Mucosa of gallbladder (tissue), 1 donor: ENCODE measurements around the gene CACUL1. TPM values are rescaled to one million over a fixed set of nuclear protein-coding genes. Genes with fewer than 3 reads are reported as not detected.

ENCODE experiments used
- DNase-seq: peaks from one replicate; pipeline ENCODE4 v3.0.0-alpha.2; 2020; ENCODE audit warnings: low spot score
- total RNA-seq: library from RNA; stranded (reverse); gene quantifications from one replicate; pipeline ENCODE4 v1.2.1, GENCODE V29; 2021
- donor health status: DM: no; HTN: no; CAD: no.

The CACUL1 gene
- total RNA-seq, 1 donor from 2014 or later: 33.1 TPM

DNA sequence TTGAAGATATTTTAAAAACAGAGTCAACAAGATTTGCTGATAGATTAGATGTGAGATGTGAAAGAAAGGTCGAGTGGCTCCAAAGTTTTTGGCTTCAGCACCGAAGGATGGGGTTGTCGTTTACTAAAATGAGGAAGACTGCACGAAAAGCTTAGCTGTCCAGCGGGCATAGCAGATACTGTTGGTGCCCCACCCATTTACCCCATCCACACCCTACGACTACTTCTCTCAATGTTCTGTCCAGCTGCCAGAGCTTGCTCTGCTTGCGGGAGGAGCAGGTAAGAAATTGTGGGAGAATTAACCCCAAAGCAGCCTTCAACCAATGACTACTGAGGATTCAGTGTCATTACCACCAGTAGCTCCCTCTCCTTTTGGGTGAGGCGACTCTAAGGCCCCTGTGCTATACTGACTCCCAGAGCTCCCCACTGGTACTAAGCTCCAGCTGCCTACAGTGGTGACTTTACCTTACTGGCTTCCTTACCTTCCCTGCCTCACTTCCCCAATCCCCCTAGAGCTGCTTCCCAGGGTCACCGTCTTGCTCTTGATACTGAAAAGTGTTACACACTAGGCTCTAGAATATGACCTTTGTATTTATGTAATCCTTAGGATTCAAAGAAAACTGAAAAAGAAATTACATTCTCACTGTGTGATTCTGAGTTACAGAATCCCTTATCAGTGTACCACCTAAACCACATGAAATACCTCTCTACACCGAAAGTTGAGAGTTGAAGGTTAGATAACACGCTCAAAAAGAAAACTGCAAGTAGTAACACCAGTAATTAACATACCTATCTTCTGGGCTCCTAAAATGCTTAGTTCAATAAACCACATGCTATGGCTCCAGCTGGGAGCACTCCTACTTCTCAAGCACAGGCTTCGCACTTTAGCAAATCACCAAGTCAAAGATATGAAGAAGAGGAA is 22.3 kb downstream of the CACUL1 start:
- no peak for DNase-seq

DNA sequence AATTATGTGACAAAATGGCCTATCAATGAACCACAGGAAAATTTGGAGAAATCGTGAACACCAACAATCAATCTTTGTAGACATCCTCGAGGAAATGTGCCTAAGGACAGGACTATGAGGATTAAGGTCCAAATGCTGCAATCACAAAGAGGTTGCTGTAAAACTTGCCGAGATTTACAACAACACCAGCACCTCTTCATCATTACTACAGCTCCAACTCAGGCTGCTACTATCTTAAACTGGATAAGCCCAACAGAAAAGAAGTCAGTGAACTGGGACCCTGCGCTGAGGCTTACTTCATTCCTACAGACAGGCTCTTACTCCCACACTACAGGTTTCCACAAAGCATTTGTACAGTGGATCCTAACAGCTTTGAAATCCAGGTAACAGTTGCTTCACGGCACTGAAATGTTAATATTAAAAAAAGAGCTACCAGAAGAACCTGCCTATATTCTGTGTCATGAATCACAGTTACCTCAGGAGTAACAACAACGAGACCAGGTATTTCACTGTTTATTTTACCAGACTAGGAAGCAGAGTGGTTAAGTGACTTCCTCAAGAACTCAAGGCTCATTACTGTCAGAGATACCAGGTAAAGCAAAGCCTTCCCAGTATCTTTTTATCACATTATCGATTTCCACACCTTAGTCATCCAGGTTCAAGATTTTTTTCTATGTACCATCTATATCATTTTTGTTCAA is 23.9 kb downstream of the CACUL1 start:
- no peak for DNase-seq

DNA sequence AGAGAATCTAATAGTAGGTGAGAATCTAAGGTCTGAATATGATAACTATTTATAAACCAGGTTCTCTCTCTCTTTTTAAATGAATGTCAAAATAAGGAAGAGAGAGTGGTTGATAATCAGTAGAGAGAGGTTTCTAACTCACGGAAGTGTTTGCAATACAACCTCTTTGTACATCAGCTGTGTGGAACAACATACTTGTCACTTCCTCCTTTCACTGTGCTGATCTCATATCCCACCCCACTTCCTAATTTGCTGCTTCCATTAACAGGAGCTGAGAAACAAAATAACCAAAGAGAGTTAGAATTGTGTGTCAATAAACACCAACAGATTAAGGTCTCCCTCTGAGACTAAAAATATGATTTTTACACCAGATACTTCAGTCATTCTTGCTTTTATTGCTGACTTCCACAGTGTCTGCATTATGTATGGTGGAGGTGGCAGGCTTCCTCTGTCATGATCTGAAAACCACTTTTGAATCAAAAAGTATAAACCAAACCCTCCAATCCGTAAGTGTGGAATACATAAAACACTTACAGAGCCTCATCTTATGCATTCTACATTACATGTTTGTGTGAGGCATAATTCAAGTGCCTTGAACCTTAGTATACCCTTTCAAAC is 25.0 kb downstream of the CACUL1 start:
- DNase-seq: no peak

DNA sequence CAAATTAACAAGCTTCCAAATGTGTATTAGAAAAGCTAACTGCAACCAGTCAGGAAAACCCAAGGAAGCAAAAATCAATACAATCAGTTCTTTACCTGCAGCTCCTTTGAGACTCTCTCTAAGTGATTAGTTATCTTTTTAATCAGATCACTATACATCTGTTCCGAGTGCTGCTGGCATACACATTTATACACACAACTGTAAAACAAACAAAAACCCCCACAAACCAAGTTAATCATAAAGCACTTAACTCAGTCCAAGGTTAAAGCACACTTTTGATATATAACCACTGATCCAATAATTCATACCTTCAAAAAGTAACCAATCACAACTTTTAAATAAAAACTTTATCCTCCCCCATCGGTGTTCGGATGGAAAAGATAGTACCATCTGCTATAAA is 25.6 kb downstream of the CACUL1 start:
- no peak for DNase-seq

DNA sequence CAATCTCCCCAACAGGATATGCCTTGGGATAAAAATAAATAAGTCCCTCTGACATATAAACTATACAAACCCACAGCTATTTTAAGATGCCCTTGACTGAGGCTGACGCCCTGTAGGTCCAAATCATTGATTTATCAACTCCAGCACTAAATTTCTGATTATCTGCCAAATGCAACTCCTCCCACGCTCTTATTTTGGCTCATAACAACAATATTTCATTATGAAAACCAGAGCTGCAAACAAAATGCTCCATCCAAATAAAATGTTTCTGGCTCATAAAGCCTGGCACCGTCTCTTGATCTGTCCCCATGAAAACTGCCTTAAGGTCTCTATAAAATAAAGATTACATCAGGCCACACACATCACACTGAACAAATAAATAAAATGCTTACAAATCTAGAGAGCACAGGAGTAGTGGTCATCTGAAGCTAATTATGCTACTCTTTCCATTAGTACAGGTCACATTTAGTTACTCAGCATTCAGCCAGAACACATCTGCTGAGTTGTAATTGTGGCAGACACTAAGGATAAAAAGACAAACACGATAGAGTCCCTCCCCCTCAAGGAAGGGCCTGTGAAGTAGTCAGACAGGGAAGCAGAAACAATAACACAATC is 28.8 kb downstream of the CACUL1 start:
- no peak for DNase-seq

DNA sequence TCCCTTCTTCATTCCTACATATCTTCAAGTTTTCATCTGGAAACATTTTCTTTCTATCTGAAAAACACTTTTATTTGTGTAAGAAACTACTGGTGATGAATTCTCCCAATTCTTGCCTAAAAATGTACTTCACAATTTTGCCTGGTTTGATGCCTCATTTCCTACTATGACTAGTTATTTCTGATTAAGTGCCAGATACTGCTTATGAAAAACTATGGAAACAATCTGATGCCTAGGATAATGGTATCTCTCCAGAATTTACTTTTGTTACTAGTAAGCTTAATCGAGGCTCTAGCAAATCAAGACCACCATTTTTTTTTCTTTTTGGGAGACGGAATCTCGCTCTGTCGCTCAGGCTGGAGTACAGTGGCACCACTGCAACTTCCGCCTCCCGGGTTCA is 31.3 kb downstream of the CACUL1 start:
- no peak for DNase-seq

DNA sequence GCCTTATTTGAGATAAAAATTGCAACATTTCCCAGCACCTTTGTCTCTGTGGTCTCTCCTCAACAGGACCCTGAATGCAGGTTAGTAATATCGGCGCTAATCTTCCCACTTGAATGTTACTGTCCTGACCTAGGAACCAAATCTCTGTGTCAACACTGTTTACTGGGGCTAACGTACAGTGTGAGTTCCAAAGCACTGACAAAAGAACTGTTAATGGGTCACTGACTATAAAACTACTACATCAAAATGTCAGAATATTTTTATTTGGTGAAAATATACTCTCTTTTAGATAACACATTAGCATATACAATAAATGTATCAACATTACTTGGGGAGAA is 33.3 kb downstream of the CACUL1 start:
- DNase-seq: no peak

DNA sequence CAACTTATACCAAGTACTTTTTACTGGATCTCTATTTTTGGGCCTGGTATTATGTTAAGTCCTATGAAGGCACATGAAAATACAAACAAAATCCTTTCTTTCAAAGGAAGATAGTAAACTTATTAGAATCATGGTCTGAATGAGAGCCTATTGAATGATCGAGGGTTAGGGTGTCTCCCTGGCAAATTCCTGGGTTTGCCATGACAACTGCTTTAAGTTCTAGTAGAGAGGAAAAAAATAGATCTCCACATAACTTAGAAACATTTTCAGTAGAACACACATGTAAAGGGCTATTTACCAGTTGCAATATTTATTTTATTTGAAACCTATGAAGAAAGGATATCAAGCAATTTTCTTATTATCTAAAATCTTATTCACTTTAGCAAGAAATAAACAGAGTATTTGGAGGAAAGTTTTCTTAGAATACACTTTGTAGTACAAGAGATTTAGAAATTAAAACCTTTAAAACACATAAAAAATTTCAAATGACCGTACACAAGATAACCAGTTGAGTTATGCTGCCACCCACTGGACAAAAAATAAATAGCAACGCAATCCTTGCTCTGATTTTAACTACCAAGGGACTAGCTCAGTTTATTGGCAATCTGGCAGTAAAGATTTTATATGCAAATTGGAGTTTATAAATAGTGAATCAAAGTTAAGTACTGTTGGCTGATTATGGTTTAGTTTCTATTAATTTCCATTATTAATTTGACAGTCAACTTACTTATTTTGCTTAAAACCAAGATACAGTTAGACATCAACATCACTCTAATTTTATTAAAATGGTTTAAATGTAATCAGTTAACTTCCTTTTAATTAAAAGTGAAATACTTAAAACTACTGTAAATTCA is 33.9 kb downstream of the CACUL1 start:
- DNase-seq: peak; percentile 74

DNA sequence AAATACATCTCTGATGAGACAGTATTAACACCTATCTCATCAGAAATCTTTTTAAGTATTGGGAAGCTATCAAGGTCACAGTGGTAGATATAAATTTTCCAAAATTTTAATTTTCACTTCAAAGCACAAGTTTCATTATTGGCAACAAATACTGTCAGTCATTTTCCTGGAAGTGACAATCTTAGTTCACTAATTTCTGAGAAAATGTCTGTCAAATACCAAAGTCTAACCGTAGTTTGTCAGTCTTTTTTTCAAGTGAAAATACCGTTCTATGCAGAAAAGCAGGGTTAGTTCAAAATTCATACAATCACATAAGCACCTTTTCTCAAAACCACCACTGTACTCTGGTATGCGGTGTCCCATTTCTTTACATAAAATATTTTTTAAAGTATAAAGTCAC is 40.4 kb downstream of the CACUL1 start:
- no peak for DNase-seq

DNA sequence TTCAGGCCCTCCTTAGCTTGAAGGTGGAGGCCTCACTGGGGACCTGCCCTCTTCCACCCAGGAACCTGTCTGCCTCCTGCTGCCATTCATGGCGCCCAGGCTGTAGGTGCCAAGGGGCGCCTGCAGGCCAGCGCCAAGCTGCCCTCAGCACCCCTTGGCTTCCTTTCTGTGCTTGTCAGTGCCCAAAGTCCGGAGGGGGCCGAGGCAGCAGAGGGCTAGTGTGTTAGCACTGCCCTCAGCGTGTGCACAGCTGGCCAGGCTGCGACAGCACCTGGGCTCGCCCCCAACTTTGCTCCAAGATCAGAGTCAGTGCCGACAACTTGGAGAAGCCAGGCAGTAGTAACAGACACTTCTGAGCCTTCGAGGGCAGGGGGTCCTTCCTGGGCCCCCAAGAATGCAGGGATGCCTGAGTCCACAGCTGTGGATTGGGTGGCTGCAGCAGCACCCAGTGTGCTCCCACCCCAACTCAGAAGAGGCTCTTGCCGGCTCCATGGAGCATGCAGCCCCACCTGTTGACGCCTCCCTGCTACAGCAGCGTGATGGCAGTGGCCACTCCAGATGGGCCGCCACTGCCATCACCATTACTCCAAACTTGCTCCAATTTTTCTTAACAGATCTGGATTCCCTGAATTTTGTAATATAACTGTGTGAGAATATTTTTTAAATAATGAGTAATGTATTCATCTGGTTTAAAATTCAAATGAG is 41.7 kb downstream of the CACUL1 start:
- DNase-seq: no peak

DNA sequence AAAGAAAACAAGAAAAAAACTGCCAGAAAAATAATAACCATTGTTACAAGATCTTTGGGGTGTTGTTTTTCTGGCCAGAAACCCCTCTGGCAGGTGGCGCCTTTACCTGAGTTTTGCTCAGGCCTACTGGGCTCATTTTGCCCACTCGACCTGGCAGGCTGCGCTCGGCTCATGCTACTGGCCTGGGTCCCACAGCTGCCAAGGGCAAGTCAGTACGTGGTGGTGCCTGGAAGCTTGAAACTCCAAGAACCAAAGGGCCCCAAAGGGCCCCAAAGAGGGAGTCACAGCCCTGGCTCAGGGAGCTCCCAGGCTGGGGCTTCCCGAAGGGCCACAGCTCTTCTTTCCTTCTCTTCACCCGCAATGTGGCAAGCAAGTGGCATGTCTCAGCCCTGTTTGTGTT is 42.7 kb downstream of the CACUL1 start:
- no peak for DNase-seq

DNA sequence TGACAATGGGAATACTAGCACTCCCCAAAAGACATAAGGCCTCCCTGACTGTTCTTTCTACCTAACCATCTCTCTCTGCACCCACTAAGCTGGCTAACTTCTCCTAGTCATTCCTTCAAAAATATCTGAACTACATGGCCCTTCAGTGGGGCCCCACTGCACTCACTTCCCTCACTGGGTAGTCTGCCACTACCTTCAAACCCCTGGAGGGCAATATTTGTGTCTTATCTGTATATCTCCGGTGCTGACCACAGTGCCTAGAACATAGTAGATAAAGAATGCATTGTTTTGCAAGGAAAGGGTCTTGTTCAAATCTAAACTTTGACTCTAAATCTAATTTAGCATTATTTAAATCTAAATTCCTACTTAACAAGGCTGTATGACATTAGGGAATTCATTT is 44.3 kb downstream of the CACUL1 start:
- no peak for DNase-seq

DNA sequence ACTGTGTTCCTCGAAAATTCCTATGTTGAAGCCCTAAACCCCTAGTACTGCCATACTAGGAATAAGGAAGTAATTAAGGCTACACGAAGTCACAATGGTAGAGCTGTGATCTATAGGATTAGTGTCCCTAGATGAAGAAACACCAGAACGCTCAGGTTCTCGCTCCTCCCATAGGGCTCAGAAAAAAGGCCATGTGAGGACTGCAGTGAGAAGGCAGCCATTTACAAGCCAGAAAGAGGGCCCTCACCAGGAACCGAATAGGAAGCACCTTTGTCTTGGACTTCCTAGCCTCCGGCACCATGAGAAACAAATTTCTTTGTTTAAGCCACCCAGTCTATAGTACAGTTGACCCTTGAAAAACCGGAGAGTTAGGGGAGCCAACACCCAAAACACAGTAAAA is 46.2 kb downstream of the CACUL1 start:
- DNase-seq: no peak

DNA sequence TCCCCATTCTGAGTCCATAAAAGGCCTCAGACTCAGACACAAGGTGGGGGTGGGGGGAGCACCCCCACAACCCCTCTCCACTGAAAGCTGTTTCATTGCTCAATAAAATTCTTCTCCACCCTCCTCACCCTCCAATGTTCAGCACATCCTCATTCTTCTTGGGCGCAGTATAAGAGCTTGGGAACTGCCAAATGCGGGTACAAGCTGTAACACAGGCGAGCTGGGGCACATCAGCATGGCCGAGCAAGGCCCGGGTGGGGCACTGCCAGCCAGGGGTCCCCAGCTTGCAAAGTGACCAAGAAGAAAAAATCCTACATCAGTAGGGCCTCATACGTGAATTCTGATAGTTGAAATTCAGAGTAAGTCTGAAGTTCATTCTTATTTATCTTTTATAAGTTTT is 50.1 kb downstream of the CACUL1 start:
- no peak for DNase-seq

DNA sequence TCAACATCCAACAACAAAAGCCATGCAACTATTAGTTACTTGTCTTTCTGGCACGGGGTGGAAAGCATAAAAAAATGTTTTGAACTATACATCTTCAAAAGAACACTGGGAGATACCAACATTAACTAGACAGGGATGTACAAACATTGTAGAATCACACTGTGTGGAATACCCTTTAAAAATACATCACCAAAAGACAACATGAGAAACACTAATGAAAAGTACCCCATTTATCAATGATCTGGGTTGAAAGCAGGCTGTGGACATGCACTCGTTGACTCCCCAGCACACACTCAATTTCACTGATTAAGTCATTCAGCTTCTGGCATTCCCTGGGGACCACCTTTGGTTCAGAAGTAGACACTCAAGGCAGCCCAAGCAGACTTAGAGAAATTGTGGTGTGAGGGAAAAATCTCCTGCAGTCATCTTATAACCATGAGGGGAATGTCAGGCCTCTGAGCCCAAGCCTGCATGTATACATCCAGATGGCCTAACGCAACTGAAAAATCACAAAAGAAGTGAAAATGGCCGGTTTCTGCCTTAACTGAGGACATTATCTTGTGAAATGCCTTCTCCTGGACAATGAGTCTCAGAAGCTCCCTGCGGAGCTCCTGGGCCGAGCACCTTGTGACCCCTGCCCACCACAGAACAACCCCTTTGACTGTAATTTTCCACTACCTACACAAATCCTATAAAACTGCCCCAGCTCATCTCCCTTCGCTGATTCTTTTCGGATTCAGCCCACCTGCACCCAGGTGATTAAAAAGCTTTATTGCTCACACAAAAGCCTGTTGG is 53.0 kb downstream of the CACUL1 start:
- DNase-seq: no peak

DNA sequence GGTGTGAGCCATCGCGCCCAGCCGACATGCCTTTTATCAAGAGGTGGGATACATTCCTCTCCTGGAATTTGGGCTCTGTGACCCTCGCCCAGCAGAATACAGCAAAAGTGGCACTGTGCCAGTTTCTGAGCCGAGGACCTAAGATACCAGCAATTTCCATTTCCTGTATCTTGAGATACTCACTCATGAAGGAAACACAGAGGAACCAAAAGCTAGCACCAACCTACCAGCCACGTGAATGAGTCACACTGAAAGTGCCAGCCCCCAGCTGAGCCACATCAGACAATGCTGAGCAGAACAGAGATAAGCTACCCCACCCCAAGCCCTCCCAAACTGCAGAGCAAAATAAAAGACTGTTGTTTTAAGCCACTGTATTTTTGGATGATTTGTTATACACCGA is 56.3 kb downstream of the CACUL1 start:
- DNase-seq: peak; percentile 64

DNA sequence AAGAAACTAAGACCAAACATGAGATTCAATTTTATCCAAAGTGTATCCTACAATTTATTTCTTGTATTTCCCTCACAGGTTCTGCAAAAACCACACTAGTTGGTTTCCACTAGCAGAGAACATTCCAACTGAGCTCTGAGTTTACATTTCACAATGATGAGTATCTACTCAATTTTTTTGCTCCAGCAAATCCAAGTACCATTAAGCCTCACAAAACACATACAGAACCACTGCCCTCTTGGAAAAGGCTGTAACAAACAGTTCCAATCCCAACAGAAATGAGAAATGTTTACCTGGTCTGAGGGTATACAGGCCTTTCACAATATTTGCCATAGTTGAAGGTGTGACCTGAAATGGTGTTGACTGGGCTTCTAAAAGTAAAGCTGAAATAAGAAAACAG is 59.9 kb downstream of the CACUL1 start:
- no peak for DNase-seq

DNA sequence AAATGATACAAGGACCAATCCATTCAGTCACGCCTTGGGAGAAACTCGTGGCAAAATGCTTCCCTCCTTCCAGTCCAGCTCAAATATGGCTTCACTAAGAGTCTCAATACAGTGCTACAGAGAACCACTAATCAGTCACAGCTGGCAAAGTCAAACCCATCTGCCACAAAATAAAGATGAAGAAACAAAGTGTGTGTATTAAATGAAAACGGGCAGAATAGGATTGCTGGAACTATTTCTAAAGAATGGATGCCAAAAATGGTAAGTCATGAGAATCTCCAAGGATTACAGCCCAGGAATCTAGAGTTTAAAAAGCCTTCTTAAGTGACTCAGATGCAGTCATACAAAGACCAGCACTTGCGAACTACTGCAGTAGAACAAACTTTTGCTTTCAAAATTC is 61.9 kb downstream of the CACUL1 start:
- DNase-seq: no peak

DNA sequence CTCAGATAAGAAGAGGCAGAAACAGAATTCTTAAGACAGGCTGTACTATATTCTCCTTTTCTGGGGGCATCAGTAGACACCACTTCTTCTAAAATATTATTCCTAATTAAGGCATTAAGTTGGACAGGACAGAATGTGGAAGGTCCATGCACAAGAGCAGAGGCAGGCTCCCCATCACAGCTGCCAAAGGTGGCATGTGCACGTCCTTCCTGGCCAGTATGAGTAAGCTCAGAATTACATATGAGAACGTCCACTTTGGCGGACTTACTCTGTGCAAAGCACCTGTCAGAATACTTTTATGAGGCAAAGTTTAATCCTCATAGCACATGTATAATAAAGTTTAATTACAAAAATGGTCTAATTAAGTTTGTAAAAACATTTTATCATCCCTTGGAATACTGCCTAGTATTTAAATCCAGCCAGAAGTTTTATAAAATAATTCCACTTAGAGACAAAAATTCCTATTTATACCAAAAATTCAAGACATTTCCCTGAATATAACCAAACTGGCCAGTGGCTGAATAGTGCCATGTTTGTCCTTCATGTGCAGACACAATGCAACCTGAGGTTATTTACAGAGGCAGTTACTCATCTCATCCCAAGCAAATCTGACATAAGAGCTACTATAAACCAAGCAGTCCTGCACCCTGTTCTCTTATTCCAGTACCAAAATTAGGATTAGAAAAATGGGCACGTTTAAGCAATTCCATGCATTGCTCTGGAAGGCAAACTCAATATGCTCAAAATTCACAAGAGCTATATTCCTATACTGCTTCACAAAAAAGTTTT is 65.5 kb downstream of the CACUL1 start:
- no peak for DNase-seq
